ENCODE measurements around the gene SYT5. TPM values are rescaled to one million over a fixed set of nuclear protein-coding genes. Genes with fewer than 3 reads are reported as not detected.

Gene SYT5
- total and polyA plus RNA-seq, 2 of the 13 experiments (the other 11 are each of a cell fraction or from before 2014, with no cell fraction given): not detected

- TF ChIP-seq FUBP1 (CRISPR knock-in tag; IDR thresholded peaks at IDR 0.05; ENCODE audit: borderline replicate concordance) (no peak), ZNF616 (CRISPR knock-in tag; IDR thresholded peaks at IDR 0.05; ENCODE audit: low read depth) (no peak), RFX5 (IDR thresholded peaks at IDR 0.05; ENCODE audit: low read depth, low read length) (no peak; the same call in 1 of the 2 replicates), ZNF713 (CRISPR knock-in tag; IDR thresholded peaks at IDR 0.05) (peak; percentile 17; the same call in 1 of the 2 replicates), ZNF784 (CRISPR knock-in tag; IDR thresholded peaks at IDR 0.05; ENCODE audit: borderline replicate concordance) (0 out of 2 replicates have a peak, but pooled peaks have one; percentile 50), ZNF619 (CRISPR knock-in tag; IDR thresholded peaks at IDR 0.05) (0 out of 2 replicates have a peak, but pooled peaks have one; percentile 78), PRMT3 (CRISPR knock-in tag; IDR thresholded peaks at IDR 0.05; ENCODE audit: borderline replicate concordance, low read depth) (no peak; the same call in 1 of the 2 replicates), BRF2 (CRISPR knock-in tag; IDR thresholded peaks at IDR 0.05) (0 out of 2 replicates have a peak, but pooled peaks have one; percentile 66), DRAP1 (CRISPR knock-in tag; IDR thresholded peaks at IDR 0.05) (peak; percentile 97), ZMAT5 (CRISPR knock-in tag; IDR thresholded peaks at IDR 0.05; ENCODE audit: borderline replicate concordance, low read depth) (no peak), ATF6 (CRISPR knock-in tag; conservative IDR thresholded peaks at IDR 0.05) (0 out of 2 replicates have a peak, but pooled peaks have one; percentile 75), ZBTB25 (CRISPR knock-in tag; IDR thresholded peaks at IDR 0.05) (peak; percentile 69; the same call in 1 of the 2 replicates), ZBTB3 (CRISPR knock-in tag; IDR thresholded peaks at IDR 0.05; ENCODE audit: borderline replicate concordance, low read depth) (no peak), ZNF816 (CRISPR knock-in tag; IDR thresholded peaks at IDR 0.05; ENCODE audit: borderline replicate concordance) (no peak; the same call in 1 of the 2 replicates), STAT5B (CRISPR knock-in tag; IDR thresholded peaks at IDR 0.05) (no peak), TFE3 (CRISPR knock-in tag; IDR thresholded peaks at IDR 0.05) (peak; percentile 72), ZKSCAN1 (IDR thresholded peaks at IDR 0.05; ENCODE audit: low read length) (no peak; the same call in 1 of the 2 replicates)
These were observed 26.8 kb upstream of the SYT5 start (continued) for GRCh38 chr19:55206664-55207500.
